Tibial artery (tissue), 4 donors: Measurements from ENCODE around the gene KASH5.

Source experiments
- DNase-seq, 2 donors: peaks; one replicate each; pipeline ENCODE4 v3.0.0-alpha.2; 2019
- H3K27ac ChIP-seq, 2 donors: fragments of 200-600 bp; sonication (generic) in 1 of 2; 1 replicate in 1 of 2; 2 replicates in 1 of 2; pipeline ENCODE4 v1.5.1; 2018 to 2019; ENCODE audit warnings: mild to moderate bottlenecking in 1 of 2
- H3K27me3 ChIP-seq, 2 donors: fragments of 200-600 bp; sonication (generic) in 1 of 2; one replicate each; pipeline versions ENCODE4 v1.5.1 to v1.6.0; 2016 to 2019
- H3K36me3 ChIP-seq, 3 donors: fragments of 200-600 bp; sonication (generic) in 2 of 3; one replicate each; pipeline ENCODE4 v1.5.1; 2016 to 2019; ENCODE audit warnings: mild to moderate bottlenecking in 2 of 3
- H3K4me1 ChIP-seq, 4 donors: fragments of 200-600 bp; sonication (generic) in 2 of 4; 1 replicate in 3 of 4; 2 replicates in 1 of 4; pipeline ENCODE4 v1.5.1; 2016 to 2019
- H3K4me3 ChIP-seq, 2 donors: fragments of 200-600 bp; sonication (generic) in 1 of 2; 1 replicate in 1 of 2; 2 replicates in 1 of 2; pipeline ENCODE4 v1.5.1; 2018 to 2019; ENCODE audit warnings: mild to moderate bottlenecking in 2 of 2
- H3K9me3 ChIP-seq, 3 donors: fragments of 200-600 bp; sonication (generic) in 1 of 3; one replicate each; pipeline ENCODE4 v1.5.1; 2016 to 2019
- intact Hi-C: fragments of 100-400 bp; cut with DNase I; formaldehyde crosslinking; loops from one replicate; pipeline ENCODE4 v1.15.0; 2023; ENCODE audit warnings: low total_unique reads
- TF ChIP-seq, protein P1 (sequence below), 2 experiments: fragments of 200-600 bp in 1 of 2; fragments of 450-650 bp in 1 of 2; IDR thresholded peaks; one replicate each; pipeline ENCODE4 v1.5.1; 2017 to 2019; ENCODE audit warnings: antibody characterized with exemption in 2 of 2, mild to moderate bottlenecking in 1 of 2, moderate library complexity in 1 of 2

The KASH5 gene

GRCh38 chr19:49374665-49375434 lies 13.2 kb upstream of the KASH5 start:
- Histone ChIP-seq H3K9me3 (peaks cover 0 to 10% (median under 1%) of the 10 kb centered on the region in 3 donors), H3K4me1 (no peaks in the 10 kb centered on the region), H3K4me3 (no peak overlapping the region), H3K27me3 (peaks cover 0 to 23% of the 10 kb centered on the region in 2 donors), H3K27ac (no peak overlapping the region), H3K36me3 (peaks cover 0 to 2% (median 0%) of the 10 kb centered on the region in 3 donors)
- no peak for DNase-seq
- intact Hi-C loops, result no loop called here
- TF ChIP-seq, protein P1, sequence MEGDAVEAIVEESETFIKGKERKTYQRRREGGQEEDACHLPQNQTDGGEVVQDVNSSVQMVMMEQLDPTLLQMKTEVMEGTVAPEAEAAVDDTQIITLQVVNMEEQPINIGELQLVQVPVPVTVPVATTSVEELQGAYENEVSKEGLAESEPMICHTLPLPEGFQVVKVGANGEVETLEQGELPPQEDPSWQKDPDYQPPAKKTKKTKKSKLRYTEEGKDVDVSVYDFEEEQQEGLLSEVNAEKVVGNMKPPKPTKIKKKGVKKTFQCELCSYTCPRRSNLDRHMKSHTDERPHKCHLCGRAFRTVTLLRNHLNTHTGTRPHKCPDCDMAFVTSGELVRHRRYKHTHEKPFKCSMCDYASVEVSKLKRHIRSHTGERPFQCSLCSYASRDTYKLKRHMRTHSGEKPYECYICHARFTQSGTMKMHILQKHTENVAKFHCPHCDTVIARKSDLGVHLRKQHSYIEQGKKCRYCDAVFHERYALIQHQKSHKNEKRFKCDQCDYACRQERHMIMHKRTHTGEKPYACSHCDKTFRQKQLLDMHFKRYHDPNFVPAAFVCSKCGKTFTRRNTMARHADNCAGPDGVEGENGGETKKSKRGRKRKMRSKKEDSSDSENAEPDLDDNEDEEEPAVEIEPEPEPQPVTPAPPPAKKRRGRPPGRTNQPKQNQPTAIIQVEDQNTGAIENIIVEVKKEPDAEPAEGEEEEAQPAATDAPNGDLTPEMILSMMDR (IDR thresholded peaks at IDR 0.05), result no peak

DNA sequence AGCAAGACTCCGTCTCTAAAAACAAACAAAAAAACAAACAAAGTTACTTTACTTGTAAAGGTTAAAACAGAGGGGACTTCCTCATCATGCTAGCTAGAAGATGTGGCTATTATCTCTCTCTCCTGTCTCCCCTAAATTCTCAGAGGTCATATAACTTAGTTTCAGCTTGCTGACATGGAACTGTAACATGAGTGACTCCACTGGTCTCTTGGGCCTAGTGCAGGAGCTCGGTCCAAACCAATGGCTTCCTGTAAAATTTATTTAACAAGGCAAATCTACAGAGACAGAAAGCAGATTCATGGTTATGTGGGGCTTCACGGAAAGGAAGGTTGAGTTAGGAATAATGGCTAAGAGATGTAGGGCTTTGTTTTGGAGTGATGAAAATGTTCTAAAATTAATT lies 9.5 kb upstream of the KASH5 start:
- no peaks in the 10 kb centered on the region for H3K36me3 ChIP-seq
- no peak overlapping the region for H3K27ac ChIP-seq
- intact Hi-C loops, result no loop called here
- no peak overlapping the region for H3K4me3 ChIP-seq
- TF ChIP-seq, protein P1 (IDR thresholded peaks at IDR 0.05), result no peak
- H3K9me3 ChIP-seq, result peaks cover 0 to 14% (median 10%) of the 10 kb centered on the region in 3 donors
- DNase-seq, result no peak
- no peaks in the 10 kb centered on the region for H3K4me1 ChIP-seq
- peaks cover 0 to 20% of the 10 kb centered on the region in 2 donors for H3K27me3 ChIP-seq

GRCh38 chr19:49380391-49380790 lies 7.7 kb upstream of the KASH5 start:
- H3K4me3 ChIP-seq, result no peak overlapping the region
- H3K4me1 ChIP-seq, result no peaks in the 10 kb centered on the region
- DNase-seq, result no peak
- no peaks in the 10 kb centered on the region for H3K36me3 ChIP-seq
- peaks cover 0 to 14% (median 10%) of the 10 kb centered on the region in 3 donors for H3K9me3 ChIP-seq
- TF ChIP-seq, protein P1 (IDR thresholded peaks at IDR 0.05), result no peak
- H3K27ac ChIP-seq, result no peak overlapping the region
- intact Hi-C loops, result no loop called here
- H3K27me3 ChIP-seq, result peaks cover 0 to 21% of the 10 kb centered on the region in 2 donors

DNA sequence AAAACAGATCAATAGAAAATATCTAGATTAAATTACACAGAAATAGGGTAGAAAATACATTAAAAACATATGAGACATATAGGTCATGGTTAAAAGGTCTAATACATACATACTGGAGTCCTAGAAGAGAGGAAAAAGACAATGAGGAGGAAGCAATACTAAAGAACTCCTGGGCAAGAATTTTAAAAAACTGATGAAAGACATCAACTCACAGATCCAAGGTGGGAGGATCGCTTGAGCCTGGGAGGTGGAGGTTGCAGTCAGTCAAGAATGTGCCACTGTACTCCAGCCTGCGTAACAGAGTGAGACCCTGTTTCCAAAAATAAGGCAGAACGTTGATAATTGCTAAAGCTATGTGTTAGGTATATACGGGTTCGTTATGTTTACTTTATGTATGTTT lies 5.4 kb upstream of the KASH5 start:
- no peak for DNase-seq
- H3K9me3 ChIP-seq, result peaks cover 0 to 14% (median 10%) of the 10 kb centered on the region in 3 donors
- no peak overlapping the region for H3K4me3 ChIP-seq
- TF ChIP-seq, protein P1 (IDR thresholded peaks at IDR 0.05), result no peak
- H3K36me3 ChIP-seq, result no peaks in the 10 kb centered on the region
- no peaks in the 10 kb centered on the region for H3K4me1 ChIP-seq
- peaks cover 0 to 15% of the 10 kb centered on the region in 2 donors for H3K27me3 ChIP-seq
- no peak overlapping the region for H3K27ac ChIP-seq
- intact Hi-C loops, result no loop called here

- peaks cover 0 to 25% of the 10 kb centered on the region in 2 donors for H3K27me3 ChIP-seq
- no peak for DNase-seq
- no peak overlapping the region for H3K27ac ChIP-seq
- no peak overlapping the region for H3K4me3 ChIP-seq
- H3K9me3 ChIP-seq, result peaks cover 0 to 14% (median 10%) of the 10 kb centered on the region in 3 donors
- H3K4me1 ChIP-seq, result no peaks in the 10 kb centered on the region
- intact Hi-C loops, result no loop called here
- H3K36me3 ChIP-seq, result no peaks in the 10 kb centered on the region
- TF ChIP-seq, protein P1 (IDR thresholded peaks at IDR 0.05), result no peak
Measured at GRCh38 chr19:49383599-49383998, 4.5 kb upstream of the KASH5 start.
